Astrocyte of the cerebellum (primary cell): ENCODE results near the gene COL6A2.
"Not testable (repeated sequence)": the region's sequence is repeated elsewhere in the genome, so short reads cannot be mapped to it uniquely, and the experiment has no call there.

ENCODE experiments used
- DNase-seq: peaks from one replicate; pipeline ENCODE4 v3.0.0-alpha.2; 2011; ENCODE audit warnings: low read depth
- H3K4me3 ChIP-seq: 2 replicates; pipeline ENCODE4 v1.5.1; 2011; ENCODE audit warnings: mild to moderate bottlenecking, low read depth, low read length, moderate library complexity
- CTCF ChIP-seq: IDR thresholded peaks from 2 replicates; pipeline ENCODE4 v1.5.1; 2012; ENCODE audit warnings: low read length, low read depth, moderate library complexity, mild to moderate bottlenecking; ENCODE audit errors: missing control alignments
- in situ Hi-C: cut with HindIII; loops from 2 replicates; pipeline ENCODE4 v1.10.0; 2017; ENCODE audit warnings: low sequenced_read_pairs

COL6A2 gene

GRCh38 chr21:46069166-46069565 is 28.7 kb upstream of the COL6A2 start:
- no peak for TF ChIP-seq CTCF
- no peak overlapping the region for H3K4me3 ChIP-seq
- no peak for DNase-seq
- in situ Hi-C loops, result no loop called here

- no peak overlapping the region for H3K4me3 ChIP-seq
- DNase-seq, result no peak
These were observed 28.1 kb upstream of the COL6A2 start for GRCh38 chr21:46069719-46070279.

GRCh38 chr21:46071082-46071481 is 26.8 kb upstream of the COL6A2 start:
- in situ Hi-C loops, result no loop called here
- no peak for TF ChIP-seq CTCF
- no peak for DNase-seq
- no peak overlapping the region for H3K4me3 ChIP-seq

More at GRCh38 chr21:46069719-46070279, 28.1 kb upstream of the COL6A2 start:
- in situ Hi-C loops, result no loop called here
- no peak for TF ChIP-seq CTCF

- DNase-seq, H3K4me3 ChIP-seq, in situ Hi-C loops: not testable (repeated sequence)
These were observed 21.2 kb upstream of the COL6A2 start for GRCh38 chr21:46076724-46077123.

GRCh38 chr21:46077674-46078101 is 20.2 kb upstream of the COL6A2 start:
- no peak overlapping the region for H3K4me3 ChIP-seq
- no peak for TF ChIP-seq CTCF
- in situ Hi-C loops, result no loop called here

GRCh38 chr21:46078322-46078977 is 19.5 kb upstream of the COL6A2 start:
- DNase-seq, result no peak
- in situ Hi-C loops, result no loop called here
- no peak for TF ChIP-seq CTCF
- H3K4me3 ChIP-seq, result no peak overlapping the region

More at GRCh38 chr21:46077674-46078101, 20.2 kb upstream of the COL6A2 start:
- DNase-seq, result no peak

- in situ Hi-C loops, result no loop called here
- TF ChIP-seq CTCF, result no peak
- H3K4me3 ChIP-seq, result no peak overlapping the region
- DNase-seq, result no peak
These were observed 18.9 kb upstream of the COL6A2 start for GRCh38 chr21:46078978-46079351.
